Spleen (tissue), 11 donors: ENCODE data around the gene TMEM232. TPM values are rescaled to one million over a fixed set of nuclear protein-coding genes. Genes with fewer than 3 reads are reported as not detected.

Source experiments
- DNase-seq: peaks from one replicate; pipeline ENCODE4 v3.0.0-alpha.2; 2020
- H3K27ac ChIP-seq, 8 donors: fragments of 200-600 bp; sonication (generic) in 7 of 8; 1 replicate in 4 of 8; 2 replicates in 4 of 8; pipeline versions ENCODE4 v1.5.0 to v1.8.0; 2016 to 2021; ENCODE audit warnings: inconsistent platforms in 4 of 8, mild to moderate bottlenecking in 4 of 8, moderate library complexity in 1 of 8
- H3K27me3 ChIP-seq, 7 donors: fragments of 200-600 bp; sonication (generic) in 6 of 7; replicated peaks in 1 of 7; 1 replicate in 4 of 7; 2 replicates in 3 of 7; pipeline versions ENCODE4 v1.5.0 to v1.8.0; 2016 to 2021; ENCODE audit warnings: inconsistent platforms in 3 of 7, mild to moderate bottlenecking in 1 of 7
- H3K36me3 ChIP-seq, 6 donors: fragments of 200-600 bp; sonication (generic) in 5 of 6; 1 replicate in 4 of 6; 2 replicates in 2 of 6; pipeline versions ENCODE4 v1.5.0 to v1.8.0; 2016 to 2021; ENCODE audit warnings: inconsistent platforms in 2 of 6
- H3K4me1 ChIP-seq, 6 donors: fragments of 200-600 bp; sonication (generic) in 5 of 6; 1 replicate in 3 of 6; 2 replicates in 3 of 6; pipeline versions ENCODE4 v1.5.0 to v1.8.0; 2016 to 2021; ENCODE audit warnings: inconsistent platforms in 3 of 6
- H3K4me3 ChIP-seq, 8 donors: fragments of 200-600 bp; sonication (generic) in 7 of 8; 1 replicate in 4 of 8; 2 replicates in 4 of 8; pipeline versions ENCODE4 v1.5.0 to v1.8.0; 2016 to 2021; ENCODE audit warnings: inconsistent platforms in 4 of 8, mild to moderate bottlenecking in 4 of 8, moderate library complexity in 2 of 8
- H3K9me3 ChIP-seq, 8 donors: fragments of 200-600 bp; sonication (generic) in 7 of 8; 1 replicate in 4 of 8; 2 replicates in 4 of 8; pipeline versions ENCODE4 v1.5.0 to v1.8.0; 2016 to 2021; ENCODE audit warnings: inconsistent platforms in 4 of 8
- POLR2A ChIP-seq, 3 donors: fragments of 450-650 bp; IDR thresholded peaks; one replicate each; pipeline ENCODE4 v1.5.1; 2017; ENCODE audit warnings: antibody characterized with exemption in 3 of 3, mild to moderate bottlenecking in 1 of 3
- POLR2AphosphoS5 ChIP-seq, 3 donors: sonication (generic); formaldehyde crosslinking; IDR thresholded peaks; one replicate each; pipeline ENCODE4 v1.5.1; 2017; ENCODE audit warnings: antibody characterized with exemption in 3 of 3
- WGBS, 5 donors: extraction: QIAGEN DNeasy Blood & Tissue Kit in 3 of 5; methylation state at CpG; one replicate each; pipeline versions ENCODE4 v1.1.5 to v1.1.7; 2013 to 2018; 5-methylcytosine and 5-hydroxymethylcytosine counted together
- intact Hi-C: fragments of 100-400 bp; cut with DNase I; formaldehyde crosslinking; loops from one replicate; pipeline ENCODE4 v1.15.0; 2023; ENCODE audit warnings: low total_unique reads
- polyA plus RNA-seq, 3 donors: library from polyadenylated mRNA; stranded (reverse); fragments of 200-250 nt; gene quantifications; one replicate each; pipeline ENCODE4 v1.2.1, GENCODE V29; 2013
- total RNA-seq, 7 donors: library from RNA; depleted of rRNA in 3 of 7; stranded (reverse); fragments of >200 nt in 3 of 7; fragmentation: NEBNext Ultra II Directional in 4 of 7; extraction: Animal tissue kit (Norgen Biotek cat#: 25700) in 4 of 7; gene quantifications; one replicate each; pipeline versions ENCODE4 v1.1.0 to v1.2.1, GENCODE V29; 2016 to 2021
- TF ChIP-seq, protein P1 (sequence below), 11 experiments: fragments of 200-600 bp in 7 of 11; fragments of 450-650 bp in 4 of 11; sonication (generic) in 4 of 11; IDR thresholded peaks in 8 of 11; conservative IDR thresholded peaks in 3 of 11; 1 replicate in 7 of 11; 2 replicates in 4 of 11; pipeline versions ENCODE4 v1.4.0 to v1.8.0; 2016 to 2021; ENCODE audit warnings: antibody characterized with exemption in 11 of 11, inconsistent platforms in 4 of 11, mild to moderate bottlenecking in 1 of 11
- donor health status: healthy with polysubstance abuse.
- donor health status: DM: no; HTN: no; CAD: no; lungs with moderate emphysema.
- donor health status: DM: no; HTN: no; CAD: no.
- donor health status: Bipolar disorder and iron deficiency.
- donor health status: healthy.
- donor health status: DM: no; HTN: no; CAD: no.
- donor health status: DM: yes; HTN: yes; CAD: no.

Gene TMEM232
- total and polyA plus RNA-seq, 10 donors = 0.11 to 4.3 (median 2.6) TPM

- intact Hi-C loops = no loop called here
- DNase-seq = no peak
- Histone ChIP-seq H3K4me3 (no peak overlapping the region), H3K9me3 (peaks cover 0 to 13% (median 1%) of the 10 kb centered on the region in 8 donors), H3K27me3 (no peaks in the 10 kb centered on the region), H3K4me1 (no peaks in the 10 kb centered on the region), H3K27ac (no peak overlapping the region), H3K36me3 (no peaks in the 10 kb centered on the region)
- no peak for TF ChIP-seq POLR2A (IDR thresholded peaks at IDR 0.05)
- TF ChIP-seq, protein P1, sequence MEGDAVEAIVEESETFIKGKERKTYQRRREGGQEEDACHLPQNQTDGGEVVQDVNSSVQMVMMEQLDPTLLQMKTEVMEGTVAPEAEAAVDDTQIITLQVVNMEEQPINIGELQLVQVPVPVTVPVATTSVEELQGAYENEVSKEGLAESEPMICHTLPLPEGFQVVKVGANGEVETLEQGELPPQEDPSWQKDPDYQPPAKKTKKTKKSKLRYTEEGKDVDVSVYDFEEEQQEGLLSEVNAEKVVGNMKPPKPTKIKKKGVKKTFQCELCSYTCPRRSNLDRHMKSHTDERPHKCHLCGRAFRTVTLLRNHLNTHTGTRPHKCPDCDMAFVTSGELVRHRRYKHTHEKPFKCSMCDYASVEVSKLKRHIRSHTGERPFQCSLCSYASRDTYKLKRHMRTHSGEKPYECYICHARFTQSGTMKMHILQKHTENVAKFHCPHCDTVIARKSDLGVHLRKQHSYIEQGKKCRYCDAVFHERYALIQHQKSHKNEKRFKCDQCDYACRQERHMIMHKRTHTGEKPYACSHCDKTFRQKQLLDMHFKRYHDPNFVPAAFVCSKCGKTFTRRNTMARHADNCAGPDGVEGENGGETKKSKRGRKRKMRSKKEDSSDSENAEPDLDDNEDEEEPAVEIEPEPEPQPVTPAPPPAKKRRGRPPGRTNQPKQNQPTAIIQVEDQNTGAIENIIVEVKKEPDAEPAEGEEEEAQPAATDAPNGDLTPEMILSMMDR (IDR thresholded peaks at IDR 0.05 in 8 of 11, conservative IDR thresholded peaks at IDR 0.05 in 3 of 11) = no peak
- TF ChIP-seq POLR2AphosphoS5 (IDR thresholded peaks at IDR 0.05) = no peak
These were observed 164.3 kb downstream of the TMEM232 start for GRCh38 chr5:110562191-110562590.

- Histone ChIP-seq H3K27me3 (no peaks in the 10 kb centered on the region), H3K4me3 (no peak overlapping the region), H3K27ac (no peak overlapping the region), H3K36me3 (no peaks in the 10 kb centered on the region), H3K4me1 (no peaks in the 10 kb centered on the region), H3K9me3 (peaks cover 0 to 17% (median 1%) of the 10 kb centered on the region in 8 donors)
- TF ChIP-seq, protein P1 (IDR thresholded peaks at IDR 0.05 in 8 of 11, conservative IDR thresholded peaks at IDR 0.05 in 3 of 11) = no peak
- TF ChIP-seq POLR2AphosphoS5 (IDR thresholded peaks at IDR 0.05) (no peak), POLR2A (IDR thresholded peaks at IDR 0.05) (no peak)
- DNase-seq = no peak
- intact Hi-C loops = no loop called here
- 41 to 79% (median 50%) methylated on average over 1 of the region's 1 CpG for WGBS, 5 donors
These were observed 165.0 kb downstream of the TMEM232 start for GRCh38 chr5:110561510-110561909.

- H3K36me3 ChIP-seq = no peaks in the 10 kb centered on the region
- no peak for DNase-seq
- peaks cover 0 to 30% (median 24%) of the 10 kb centered on the region in 8 donors for H3K9me3 ChIP-seq
- 86 to 93% (median 91%) methylated on average over 3 of the region's 3 CpGs for WGBS, 5 donors
- H3K4me3 ChIP-seq = no peak overlapping the region
- H3K4me1 ChIP-seq = no peaks in the 10 kb centered on the region
- no peak overlapping the region for H3K27ac ChIP-seq
- no peaks in the 10 kb centered on the region for H3K27me3 ChIP-seq
- TF ChIP-seq, protein P1 (IDR thresholded peaks at IDR 0.05 in 8 of 11, conservative IDR thresholded peaks at IDR 0.05 in 3 of 11) = no peak
- TF ChIP-seq POLR2AphosphoS5 (IDR thresholded peaks at IDR 0.05) (no peak), POLR2A (IDR thresholded peaks at IDR 0.05) (no peak)
- intact Hi-C loops = no loop called here
These were observed 177.2 kb downstream of the TMEM232 start for GRCh38 chr5:110549301-110549700.

DNA sequence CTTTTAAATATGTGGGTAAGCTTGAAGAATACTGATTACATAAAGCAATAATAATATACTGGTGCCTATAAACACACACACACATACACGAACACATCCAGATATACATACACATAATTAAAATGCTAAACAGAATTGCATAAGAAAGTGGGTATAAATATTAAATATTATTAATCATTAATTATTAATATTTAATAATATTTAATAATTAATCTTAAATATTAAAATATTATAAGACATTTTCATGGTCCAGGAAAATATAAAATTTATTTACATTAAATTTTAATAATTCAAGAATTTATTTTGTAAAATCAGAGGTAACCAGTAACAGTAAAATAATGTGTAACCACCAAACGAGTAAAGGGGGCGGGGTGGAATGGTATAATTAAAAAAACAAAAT is 178.3 kb downstream of the TMEM232 start:
- no peaks in the 10 kb centered on the region for H3K27me3 ChIP-seq
- 67 to 88% (median 86%) methylated on average over 3 of the region's 3 CpGs for WGBS, 5 donors
- intact Hi-C loops = no loop called here
- no peaks in the 10 kb centered on the region for H3K36me3 ChIP-seq
- H3K27ac ChIP-seq = no peak overlapping the region
- H3K4me3 ChIP-seq = no peak overlapping the region
- H3K9me3 ChIP-seq = peaks cover 0 to 23% (median 21%) of the 10 kb centered on the region in 8 donors
- no peaks in the 10 kb centered on the region for H3K4me1 ChIP-seq
- TF ChIP-seq POLR2AphosphoS5 (IDR thresholded peaks at IDR 0.05) (no peak), POLR2A (IDR thresholded peaks at IDR 0.05) (no peak)
- TF ChIP-seq, protein P1 (IDR thresholded peaks at IDR 0.05 in 8 of 11, conservative IDR thresholded peaks at IDR 0.05 in 3 of 11) = no peak
- no peak for DNase-seq
